Suprapubic skin (tissue), 4 donors: ENCODE data around the gene FDPS. TPM values are rescaled to one million over a fixed set of nuclear protein-coding genes. Genes with fewer than 3 reads are reported as not detected.
"Not testable (repeated sequence)": the region's sequence is repeated elsewhere in the genome, so short reads cannot be mapped to it uniquely, and the experiment has no call there.

Source experiments
- DNase-seq, 2 donors: peaks; one replicate each; pipeline ENCODE4 v3.0.0-alpha.2; 2019; ENCODE audit warnings: low spot score in 2 of 2
- H3K27ac ChIP-seq: fragments of 200-600 bp; sonication (generic); one replicate; pipeline ENCODE4 v1.5.1; 2019
- H3K27me3 ChIP-seq: fragments of 200-600 bp; sonication (generic); one replicate; pipeline ENCODE4 v1.5.1; 2019
- H3K36me3 ChIP-seq: fragments of 200-600 bp; sonication (generic); one replicate; pipeline ENCODE4 v1.5.1; 2019
- H3K4me1 ChIP-seq: fragments of 200-600 bp; sonication (generic); one replicate; pipeline ENCODE4 v1.5.1; 2019
- H3K4me3 ChIP-seq: fragments of 200-600 bp; sonication (generic); one replicate; pipeline ENCODE4 v1.5.1; 2019; ENCODE audit warnings: mild to moderate bottlenecking
- H3K9me3 ChIP-seq: fragments of 200-600 bp; sonication (generic); one replicate; pipeline ENCODE4 v1.5.1; 2019
- EP300 ChIP-seq: sonication (generic); formaldehyde crosslinking; IDR thresholded peaks from one replicate; pipeline ENCODE4 v1.6.1; 2017; ENCODE audit warnings: antibody characterized with exemption
- POLR2A ChIP-seq, 2 donors: fragments of 450-650 bp; IDR thresholded peaks; one replicate each; pipeline ENCODE4 v1.6.1; 2017; ENCODE audit warnings: antibody characterized with exemption in 2 of 2, mild to moderate bottlenecking in 2 of 2, moderate library complexity in 2 of 2
- POLR2AphosphoS5 ChIP-seq, 3 donors: sonication (generic); formaldehyde crosslinking; IDR thresholded peaks; one replicate each; pipeline ENCODE4 v1.6.1; 2017; ENCODE audit warnings: antibody characterized with exemption in 3 of 3
- WGBS: methylation state at CpG from one replicate; pipeline ENCODE4 v1.1.5; 2018; 5-methylcytosine and 5-hydroxymethylcytosine counted together
- total RNA-seq, 4 donors: library from RNA; depleted of rRNA; stranded (reverse); fragments of >200 nt; gene quantifications; one replicate each; pipeline ENCODE4 v1.1.0, GENCODE V29; 2016
- TF ChIP-seq, protein P1 (sequence below), 2 donors: fragments of 200-600 bp in 1 of 2; fragments of 450-650 bp in 1 of 2; sonication (generic) in 1 of 2; IDR thresholded peaks; one replicate each; pipeline ENCODE4 v1.5.1; 2016 to 2019; ENCODE audit warnings: antibody characterized with exemption in 2 of 2, mild to moderate bottlenecking in 1 of 2, moderate library complexity in 1 of 2

The FDPS gene
- total RNA-seq, 4 donors from 2014 or later = 110 to 194 (median 147) TPM

DNA sequence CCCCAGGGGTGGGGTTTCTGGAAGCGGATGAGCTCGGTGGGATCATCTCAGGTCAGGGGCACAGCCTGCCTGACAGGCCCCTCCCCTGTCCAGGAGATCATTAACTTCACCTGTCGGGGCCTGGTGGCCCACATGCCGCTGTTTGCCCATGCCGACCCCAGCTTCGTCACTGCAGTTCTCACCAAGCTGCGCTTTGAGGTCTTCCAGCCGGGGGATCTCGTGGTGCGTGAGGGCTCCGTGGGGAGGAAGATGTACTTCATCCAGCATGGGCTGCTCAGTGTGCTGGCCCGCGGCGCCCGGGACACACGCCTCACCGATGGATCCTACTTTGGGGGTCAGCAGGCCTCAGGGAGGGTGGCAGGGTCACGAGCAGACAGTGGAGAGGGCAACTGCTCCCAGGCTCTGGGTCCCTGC lies 23.0 kb upstream of the FDPS start:
- TF ChIP-seq POLR2AphosphoS5 (IDR thresholded peaks at IDR 0.05) = no peak
- TF ChIP-seq, protein P1, sequence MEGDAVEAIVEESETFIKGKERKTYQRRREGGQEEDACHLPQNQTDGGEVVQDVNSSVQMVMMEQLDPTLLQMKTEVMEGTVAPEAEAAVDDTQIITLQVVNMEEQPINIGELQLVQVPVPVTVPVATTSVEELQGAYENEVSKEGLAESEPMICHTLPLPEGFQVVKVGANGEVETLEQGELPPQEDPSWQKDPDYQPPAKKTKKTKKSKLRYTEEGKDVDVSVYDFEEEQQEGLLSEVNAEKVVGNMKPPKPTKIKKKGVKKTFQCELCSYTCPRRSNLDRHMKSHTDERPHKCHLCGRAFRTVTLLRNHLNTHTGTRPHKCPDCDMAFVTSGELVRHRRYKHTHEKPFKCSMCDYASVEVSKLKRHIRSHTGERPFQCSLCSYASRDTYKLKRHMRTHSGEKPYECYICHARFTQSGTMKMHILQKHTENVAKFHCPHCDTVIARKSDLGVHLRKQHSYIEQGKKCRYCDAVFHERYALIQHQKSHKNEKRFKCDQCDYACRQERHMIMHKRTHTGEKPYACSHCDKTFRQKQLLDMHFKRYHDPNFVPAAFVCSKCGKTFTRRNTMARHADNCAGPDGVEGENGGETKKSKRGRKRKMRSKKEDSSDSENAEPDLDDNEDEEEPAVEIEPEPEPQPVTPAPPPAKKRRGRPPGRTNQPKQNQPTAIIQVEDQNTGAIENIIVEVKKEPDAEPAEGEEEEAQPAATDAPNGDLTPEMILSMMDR (IDR thresholded peaks at IDR 0.05) = no peak
- H3K4me1 ChIP-seq = no peaks in the 10 kb centered on the region
- H3K9me3 ChIP-seq = no peaks in the 10 kb centered on the region
- DNase-seq = no peak
- H3K27me3 ChIP-seq = no peaks in the 10 kb centered on the region
- no peak overlapping the region for H3K4me3 ChIP-seq
- H3K36me3 ChIP-seq = peaks cover 9% of the 10 kb centered on the region
- WGBS = 94% methylated on average over 8 of the region's 18 CpGs
- no peak overlapping the region for H3K27ac ChIP-seq

DNA sequence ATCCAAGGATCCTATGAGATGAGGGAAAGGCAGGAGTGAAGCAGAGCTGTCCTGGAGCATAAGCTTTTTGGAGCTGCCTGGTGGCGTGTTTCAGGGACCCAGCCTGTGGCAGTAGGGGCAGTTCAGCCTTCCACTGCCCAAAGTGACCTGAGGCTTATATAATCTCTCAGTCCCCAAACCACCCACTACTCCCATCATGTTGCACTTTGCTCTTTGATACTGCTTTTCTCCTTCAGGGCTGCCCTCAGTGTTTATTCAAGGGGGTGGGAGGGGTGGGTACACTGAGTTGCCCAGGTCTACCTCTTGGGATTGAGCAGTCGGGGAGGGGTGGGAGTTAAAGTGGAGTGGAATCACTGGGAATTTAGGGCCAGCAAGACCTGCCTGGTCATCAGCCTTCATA lies 22.1 kb upstream of the FDPS start:
- no peak for DNase-seq
- H3K4me1 ChIP-seq = no peaks in the 10 kb centered on the region
- H3K36me3 ChIP-seq = peaks cover 9% of the 10 kb centered on the region
- no peaks in the 10 kb centered on the region for H3K9me3 ChIP-seq
- TF ChIP-seq EP300 (no peak), POLR2AphosphoS5 (IDR thresholded peaks at IDR 0.05) (no peak), POLR2A (IDR thresholded peaks at IDR 0.05) (no peak)
- TF ChIP-seq, protein P1 (IDR thresholded peaks at IDR 0.05) = no peak
- no peak overlapping the region for H3K27ac ChIP-seq
- H3K27me3 ChIP-seq = no peaks in the 10 kb centered on the region
- no peak overlapping the region for H3K4me3 ChIP-seq
- 93% methylated on average over 2 of the region's 2 CpGs for WGBS

DNA sequence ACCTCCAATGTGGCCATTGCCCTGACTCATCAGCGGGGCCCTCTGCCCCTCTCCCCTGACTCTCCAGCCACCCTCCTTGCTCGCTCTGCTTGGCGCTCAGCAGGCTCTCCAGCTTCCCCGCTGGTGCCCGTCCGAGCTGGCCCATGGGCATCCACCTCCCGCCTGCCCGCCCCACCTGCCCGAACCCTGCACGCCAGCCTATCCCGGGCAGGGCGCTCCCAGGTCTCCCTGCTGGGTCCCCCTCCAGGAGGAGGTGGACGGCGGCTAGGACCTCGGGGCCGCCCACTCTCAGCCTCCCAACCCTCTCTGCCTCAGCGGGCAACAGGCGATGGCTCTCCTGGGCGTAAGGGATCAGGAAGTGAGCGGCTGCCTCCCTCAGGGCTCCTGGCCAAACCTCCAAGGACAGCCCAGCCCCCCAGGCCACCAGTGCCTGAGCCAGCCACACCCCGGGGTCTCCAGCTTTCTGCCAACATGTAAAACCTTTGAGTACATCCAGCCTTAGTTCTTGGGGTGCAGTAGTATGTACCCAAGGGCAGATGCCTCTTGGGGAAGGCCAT lies 20.6 kb upstream of the FDPS start:
- peaks cover 9% of the 10 kb centered on the region for H3K36me3 ChIP-seq
- TF ChIP-seq, protein P1 (IDR thresholded peaks at IDR 0.05) = no peak
- WGBS = 91% methylated on average over 11 of the region's 21 CpGs

DNA sequence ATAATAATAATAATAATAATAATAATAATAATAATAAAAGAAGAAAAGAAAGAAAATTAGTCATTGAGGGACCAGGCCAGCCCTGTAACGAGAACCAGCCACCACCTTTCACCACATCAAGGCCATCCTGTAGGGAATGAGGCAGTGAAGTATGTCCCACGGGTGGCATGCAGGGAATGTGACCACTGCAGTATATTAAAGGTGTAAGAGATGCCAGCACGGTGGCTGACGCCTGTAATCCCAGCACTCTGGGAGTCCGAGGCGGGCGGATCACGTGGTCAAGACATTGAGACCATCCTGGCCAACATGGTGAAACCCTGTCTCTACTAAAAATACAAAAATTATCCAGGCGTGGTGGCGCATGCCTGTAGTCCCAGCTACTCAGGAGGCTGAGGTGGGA lies 17.7 kb upstream of the FDPS start:
- not testable (repeated sequence) for H3K4me3 ChIP-seq, DNase-seq, H3K36me3 ChIP-seq, H3K27ac ChIP-seq, H3K9me3 ChIP-seq
- peaks cover 22% of the 10 kb centered on the region for H3K27me3 ChIP-seq
- H3K4me1 ChIP-seq = peaks cover 15% of the 10 kb centered on the region
- 81% methylated on average over 10 of the region's 10 CpGs for WGBS

More for the DNA sequence above, 20.6 kb upstream of the FDPS start:
- H3K27ac ChIP-seq = no peak overlapping the region
- H3K9me3 ChIP-seq = no peaks in the 10 kb centered on the region
- no peak for DNase-seq
- H3K27me3 ChIP-seq = no peaks in the 10 kb centered on the region
- H3K4me1 ChIP-seq = no peaks in the 10 kb centered on the region
- H3K4me3 ChIP-seq = no peak overlapping the region

DNA sequence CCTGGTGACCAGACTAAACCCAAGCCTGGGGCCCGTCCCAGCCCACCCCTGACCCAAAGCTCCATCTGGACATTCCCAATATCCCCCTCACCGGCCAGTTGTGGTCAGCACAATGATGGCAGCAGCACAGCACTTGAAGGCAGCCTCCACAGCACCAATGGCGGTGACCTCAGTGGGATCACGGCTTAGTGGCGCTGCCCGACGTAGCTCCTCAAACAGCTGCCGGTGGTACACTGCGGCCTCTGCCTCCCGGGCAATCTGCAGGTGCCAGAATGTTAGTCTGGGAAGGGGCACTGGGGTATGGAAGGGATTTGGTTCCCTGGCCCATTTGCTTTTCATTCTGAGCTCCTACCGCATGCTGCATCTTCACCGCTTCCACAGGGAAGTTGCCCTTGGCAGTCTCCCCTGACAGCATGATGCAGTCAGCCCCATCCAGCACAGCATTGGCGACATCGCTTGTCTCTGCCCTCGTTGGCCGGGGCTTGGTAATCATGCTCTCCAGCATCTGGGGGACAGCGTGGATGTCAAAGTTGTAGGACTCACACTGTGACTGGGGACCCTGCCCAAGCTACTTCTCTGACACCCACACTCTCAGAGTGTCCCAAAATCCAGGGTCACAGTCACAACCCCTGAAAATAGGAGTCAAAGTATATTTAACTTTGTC lies 15.4 kb upstream of the FDPS start:
- TF ChIP-seq POLR2AphosphoS5 (IDR thresholded peaks at IDR 0.05) = no peak
- TF ChIP-seq, protein P1 (IDR thresholded peaks at IDR 0.05) = no peak
- TF ChIP-seq EP300 = no peak
- TF ChIP-seq POLR2A (IDR thresholded peaks at IDR 0.05) = no peak
- no peak overlapping the region for H3K4me3 ChIP-seq
- H3K9me3 ChIP-seq = no peaks in the 10 kb centered on the region
- H3K36me3 ChIP-seq = peaks cover under 1% of the 10 kb centered on the region
- H3K27ac ChIP-seq = no peak overlapping the region
- H3K27me3 ChIP-seq = peaks cover 24% of the 10 kb centered on the region
- 86% methylated on average over 16 of the region's 17 CpGs for WGBS
- peaks cover 15% of the 10 kb centered on the region for H3K4me1 ChIP-seq
- DNase-seq = no peak
